Endodermal cell (in vitro differentiated cells): ENCODE results near the gene TAOK1. TPM values are rescaled to one million over a fixed set of nuclear protein-coding genes. Genes with fewer than 3 reads are reported as not detected.

Source experiments
- DNase-seq: peaks from one replicate; pipeline ENCODE4 v3.0.0-alpha.2; 2017
- H3K27ac ChIP-seq: 2 replicates; pipeline ENCODE4 v1.5.1; 2013; ENCODE audit warnings: mild to moderate bottlenecking, low read depth, low read length, moderate library complexity
- H3K27me3 ChIP-seq: 2 replicates; pipeline ENCODE4 v1.6.1; 2013; ENCODE audit warnings: mild to moderate bottlenecking, low read length, moderate library complexity; ENCODE audit not compliant: insufficient read depth, control insufficient read depth, poor library complexity, severe bottlenecking
- H3K36me3 ChIP-seq: 2 replicates; pipeline ENCODE4 v1.7.0; 2013; ENCODE audit warnings: mild to moderate bottlenecking, low read length, moderate library complexity; ENCODE audit not compliant: control insufficient read depth, insufficient read depth
- H3K4me1 ChIP-seq: one replicate; pipeline ENCODE4 v1.7.0; 2013; ENCODE audit warnings: low read length; ENCODE audit not compliant: control insufficient read depth, insufficient read depth
- H3K4me3 ChIP-seq: 2 replicates; pipeline ENCODE4 v1.5.1; 2013; ENCODE audit warnings: mild to moderate bottlenecking, low read length, moderate library complexity
- H3K9ac ChIP-seq: 2 replicates; pipeline ENCODE4 v1.6.1; 2013; ENCODE audit warnings: mild to moderate bottlenecking, low read length, moderate library complexity; ENCODE audit not compliant: poor library complexity, severe bottlenecking; ENCODE audit errors: extremely low read depth
- H3K9me3 ChIP-seq: 2 replicates; pipeline ENCODE4 v1.6.1; 2013; ENCODE audit warnings: mild to moderate bottlenecking, low read length, moderate library complexity; ENCODE audit not compliant: control insufficient read depth
- H3K27ac Mint-ChIP-seq: 2 replicates; pipeline ENCODE4 v1.8.0; 2020; ENCODE audit warnings: mixed read lengths
- H3K27me3 Mint-ChIP-seq: 2 replicates; pipeline ENCODE4 v1.8.0; 2021; ENCODE audit warnings: mild to moderate bottlenecking, mixed read lengths; ENCODE audit not compliant: insufficient read depth
- H3K36me3 Mint-ChIP-seq: 2 replicates; pipeline ENCODE4 v1.8.0; 2020; ENCODE audit warnings: low read depth, mixed read lengths
- H3K4me1 Mint-ChIP-seq: 2 replicates; pipeline ENCODE4 v1.8.0; 2020; ENCODE audit warnings: mixed read lengths
- H3K4me3 Mint-ChIP-seq: 2 replicates; pipeline ENCODE4 v1.8.0; 2020; ENCODE audit warnings: mild to moderate bottlenecking, moderate library complexity, mixed read lengths
- H3K9me3 Mint-ChIP-seq: 2 replicates; pipeline ENCODE4 v1.8.0; 2020; ENCODE audit warnings: mild to moderate bottlenecking, mixed read lengths
- CTCF ChIP-seq: fragments of 200-600 bp; sonication (generic); conservative IDR thresholded peaks from 2 replicates; pipeline ENCODE4 v1.5.0; 2021; ENCODE audit warnings: antibody characterized with exemption, mild to moderate bottlenecking
- WGBS, 2 experiments: methylation state at CpG; one replicate each; pipeline versions ENCODE4 v1.1.5 to v1.1.7; 2013; ENCODE audit warnings: missing lambda C conversion rate in 2 of 2, mixed read lengths in 1 of 2; ENCODE audit not compliant: insufficient coverage in 1 of 2, insufficient read length in 1 of 2; 5-methylcytosine and 5-hydroxymethylcytosine counted together
- total RNA-seq, 2 donors: library from RNA; stranded (reverse); fragmentation: NEBNext Ultra II Directional in 1 of 2; extraction: Animal tissue kit (Norgen Biotek cat#: 25700) in 1 of 2; gene quantifications; 2 replicates in 1 of 2; 3 replicates in 1 of 2; pipeline ENCODE4 v1.2.1, GENCODE V29; 2021

The TAOK1 gene
- total RNA-seq, 2 donors from 2014 or later = 95.9 to 102 TPM

- H3K36me3 Mint-ChIP-seq = peaks cover 21% of the 10 kb centered on the region
- H3K4me1 Mint-ChIP-seq = peaks cover 1% of the 10 kb centered on the region
- no peak for DNase-seq
- peaks cover 5% of the 10 kb centered on the region for H3K27me3 Mint-ChIP-seq
- H3K4me3 Mint-ChIP-seq = no peak overlapping the region
- no peaks in the 10 kb centered on the region for H3K9me3 ChIP-seq
- H3K36me3 ChIP-seq = peaks cover 31% of the 10 kb centered on the region
- no peaks in the 10 kb centered on the region for H3K9me3 Mint-ChIP-seq
- no peak overlapping the region for H3K27ac ChIP-seq
- no peaks in the 10 kb centered on the region for H3K4me1 ChIP-seq
- 94 to 97% methylated on average over 14 to 37 of the region's 37 CpGs for WGBS, 2 experiments
- H3K27ac Mint-ChIP-seq = no peak overlapping the region
- no peak overlapping the region for H3K9ac ChIP-seq
- no peak for TF ChIP-seq CTCF
- no peak overlapping the region for H3K4me3 ChIP-seq
- no peaks in the 10 kb centered on the region for H3K27me3 ChIP-seq
Observed at GRCh38 chr17:29576214-29577000, 186.2 kb downstream of the TAOK1 start.

- DNase-seq = no peak
- no peak for TF ChIP-seq CTCF
- no peaks in the 10 kb centered on the region for H3K27me3 Mint-ChIP-seq
- no peaks in the 10 kb centered on the region for H3K27me3 ChIP-seq
- H3K9ac ChIP-seq = no peak overlapping the region
- no peak overlapping the region for H3K4me3 ChIP-seq
- no peak overlapping the region for H3K4me3 Mint-ChIP-seq
- no peaks in the 10 kb centered on the region for H3K9me3 Mint-ChIP-seq
- H3K36me3 Mint-ChIP-seq = peaks cover 22% of the 10 kb centered on the region
- H3K4me1 ChIP-seq = no peaks in the 10 kb centered on the region
- no peaks in the 10 kb centered on the region for H3K9me3 ChIP-seq
- H3K27ac ChIP-seq = no peak overlapping the region
- no peak overlapping the region for H3K27ac Mint-ChIP-seq
- 94 to 97% methylated on average over 8 to 9 of the region's 9 CpGs for WGBS, 2 experiments
- H3K36me3 ChIP-seq = peaks cover 31% of the 10 kb centered on the region
- peaks cover 1% of the 10 kb centered on the region for H3K4me1 Mint-ChIP-seq
Observed at GRCh38 chr17:29577001-29577370, 186.8 kb downstream of the TAOK1 start.

- no peak overlapping the region for H3K27ac ChIP-seq
Observed at GRCh38 chr17:29577385-29578211, 187.4 kb downstream of the TAOK1 start.

More at GRCh38 chr17:29577385-29578211, 187.4 kb downstream of the TAOK1 start:
- Histone ChIP-seq H3K27me3 (no peaks in the 10 kb centered on the region), H3K9me3 (no peaks in the 10 kb centered on the region), H3K36me3 (peaks cover 35% of the 10 kb centered on the region), H3K4me1 (no peaks in the 10 kb centered on the region), H3K4me3 (no peak overlapping the region), H3K9ac (no peak overlapping the region)
- H3K4me1 Mint-ChIP-seq = peaks cover 1% of the 10 kb centered on the region
- DNase-seq = peak; percentile 45
- H3K9me3 Mint-ChIP-seq = no peaks in the 10 kb centered on the region
- H3K27me3 Mint-ChIP-seq = no peaks in the 10 kb centered on the region
- no peak overlapping the region for H3K27ac Mint-ChIP-seq
- no peak overlapping the region for H3K4me3 Mint-ChIP-seq
- TF ChIP-seq CTCF = no peak
- 90 to 96% methylated on average over 6 to 22 of the region's 22 CpGs for WGBS, 2 experiments
- peaks cover 28% of the 10 kb centered on the region for H3K36me3 Mint-ChIP-seq
